Keratinocyte (primary cell): ENCODE results near the gene MYEF2. TPM values are rescaled to one million over a fixed set of nuclear protein-coding genes. Genes with fewer than 3 reads are reported as not detected.

Source experiments
- DNase-seq: peaks from one replicate; pipeline ENCODE4 v3.0.0-alpha.2; 2011; ENCODE audit warnings: low read depth, missing footprints, low spot score
- FAIRE-seq: peaks from 2 replicates; lab custom pipeline; 2011; peaks lifted over from hg19 to GRCh38; lab: Jason Lieb, UNC
- H2AFZ ChIP-seq: 2 replicates; pipeline ENCODE4 v1.6.0; 2012; ENCODE audit warnings: low read length, control low read depth, inconsistent platforms; ENCODE audit not compliant: control insufficient read depth
- H3K27ac ChIP-seq: 2 replicates; pipeline ENCODE4 v1.5.1; 2011; ENCODE audit warnings: low read length; ENCODE audit not compliant: control insufficient read depth, insufficient read depth
- H3K27me3 ChIP-seq: 3 replicates; pipeline ENCODE4 v1.6.0; 2011; ENCODE audit warnings: low read length; ENCODE audit not compliant: control insufficient read depth, insufficient read depth; ENCODE audit errors: extremely low read depth
- H3K36me3 ChIP-seq, 2 experiments: 2 replicates in 1 of 2; 3 replicates in 1 of 2; pipeline ENCODE4 v1.5.1; 2011; ENCODE audit warnings: low read length in 2 of 2, mild to moderate bottlenecking in 1 of 2; ENCODE audit not compliant: control insufficient read depth in 2 of 2, insufficient read depth in 2 of 2; ENCODE audit errors: extremely low read depth in 1 of 2
- H3K4me1 ChIP-seq: 3 replicates; pipeline ENCODE4 v1.5.1; 2011; ENCODE audit warnings: low read length; ENCODE audit not compliant: control insufficient read depth, insufficient read depth; ENCODE audit errors: extremely low read depth
- H3K4me2 ChIP-seq: 3 replicates; pipeline ENCODE4 v1.6.0; 2011; ENCODE audit warnings: low read depth, low read length; ENCODE audit not compliant: control insufficient read depth, insufficient read depth; ENCODE audit errors: extremely low read depth
- H3K4me3 ChIP-seq, 3 experiments: fragments of 200-600 bp in 1 of 3; sonication (generic) in 1 of 3; 2 replicates in 2 of 3; 3 replicates in 1 of 3; pipeline ENCODE4 v1.5.1; 2011 to 2016; ENCODE audit warnings: low read length in 3 of 3, mild to moderate bottlenecking in 3 of 3, control low read depth in 2 of 3, inconsistent platforms in 1 of 3, low read depth in 1 of 3, mixed read lengths in 1 of 3, mixed run types in 1 of 3, moderate library complexity in 1 of 3; ENCODE audit not compliant: control insufficient read depth in 2 of 3, insufficient read depth in 2 of 3; ENCODE audit errors: extremely low read depth in 1 of 3
- H3K79me2 ChIP-seq: 2 replicates; pipeline ENCODE4 v1.6.0; 2012; ENCODE audit warnings: low read length; ENCODE audit not compliant: control insufficient read depth, insufficient read depth
- H3K9ac ChIP-seq: 3 replicates; pipeline ENCODE4 v1.6.0; 2011; ENCODE audit warnings: low read length; ENCODE audit not compliant: control insufficient read depth, insufficient read depth; ENCODE audit errors: extremely low read depth
- H3K9me1 ChIP-seq: 3 replicates; pipeline ENCODE4 v1.6.0; 2011; ENCODE audit warnings: low read length; ENCODE audit not compliant: control insufficient read depth, insufficient read depth; ENCODE audit errors: extremely low read depth
- H3K9me3 ChIP-seq: 2 replicates; pipeline ENCODE4 v1.5.1; 2012; ENCODE audit warnings: low read depth, low read length; ENCODE audit not compliant: control insufficient read depth
- H4K20me1 ChIP-seq: 3 replicates; pipeline ENCODE4 v1.6.0; 2011; ENCODE audit warnings: low read length; ENCODE audit not compliant: control insufficient read depth, insufficient read depth; ENCODE audit errors: extremely low read depth
- EZH2 ChIP-seq: IDR thresholded peaks from one replicate; pipeline ENCODE4 v1.6.1; 2012; ENCODE audit warnings: inconsistent platforms, mild to moderate bottlenecking, low read length, moderate library complexity
- dilution Hi-C: fragments of 300-500 bp; cut with MboI; formaldehyde crosslinking; loops from one replicate; pipeline ENCODE4 v1.7.0; 2020; ENCODE audit warnings: low sequenced_read_pairs; ENCODE audit not compliant: extremely low pct_ligation_motif_present
- polyA plus RNA-seq, 5 experiments: library from polyadenylated mRNA; depleted of rRNA in 3 of 5; stranded (reverse) in 3 of 5; stranded (forward) in 1 of 5; unstranded in 1 of 5; fragments of >200 nt; gene quantifications; 1 replicate in 1 of 5; 2 replicates in 3 of 5; 3 replicates in 1 of 5; pipeline versions ENCODE4 v1.2.1 to v1.2.3, GENCODE V29; 2011 to 2012; ENCODE audit warnings: missing spikeins in 2 of 5, low read depth in 1 of 5, low replicate concordance in 1 of 5
- TF ChIP-seq, protein P1 (sequence below), 3 experiments: IDR thresholded peaks in 1 of 3; conservative IDR thresholded peaks in 1 of 3; optimal IDR thresholded peaks in 1 of 3; 2 replicates in 2 of 3; 3 replicates in 1 of 3; pipeline versions ENCODE3 to v1.5.1; 2011; ENCODE audit warnings: low read length in 3 of 3, mild to moderate bottlenecking in 3 of 3, moderate library complexity in 2 of 3, control low read depth in 1 of 3, inconsistent platforms in 1 of 3; ENCODE audit not compliant: insufficient read depth in 2 of 3; ENCODE audit errors: extremely low read depth in 1 of 3

The MYEF2 gene
- polyA plus RNA-seq, 1 donor (not counting 4 experiments of a cell fraction or from before 2014, with no cell fraction given) = 2.8 TPM

GRCh38 chr15:48120745-48121144 is 57.4 kb downstream of the MYEF2 start, which contains the start of gene SLC24A5:
TSS of gene SLC24A5 (plus strand) at chr15:48120990. CDS start at chr15:48121045, 55 bp downstream.
- no peak for FAIRE-seq
- H3K9me3 ChIP-seq = no peaks in the 10 kb centered on the region
- no peaks in the 10 kb centered on the region for H3K9me1 ChIP-seq

GRCh38 chr15:48119277-48119676 is 58.8 kb downstream of the MYEF2 start:
- Histone ChIP-seq H3K9me1 (no peaks in the 10 kb centered on the region), H3K9me3 (no peaks in the 10 kb centered on the region), H2AFZ (no peak overlapping the region), H3K27ac (no peak overlapping the region), H3K27me3 (no peaks in the 10 kb centered on the region), H3K36me3 (no peaks in the 10 kb centered on the region), H4K20me1 (no peaks in the 10 kb centered on the region), H3K4me3 (no peak overlapping the region), H3K79me2 (no peaks in the 10 kb centered on the region), H3K4me1 (no peaks in the 10 kb centered on the region), H3K4me2 (no peak overlapping the region), H3K9ac (no peak overlapping the region)
- dilution Hi-C loops = no loop called here
- no peak for TF ChIP-seq EZH2
- no peak for FAIRE-seq
- DNase-seq = no peak

More at GRCh38 chr15:48120745-48121144, 57.4 kb downstream of the MYEF2 start, which contains the start of gene SLC24A5:
- no peak for DNase-seq
- no peaks in the 10 kb centered on the region for H3K36me3 ChIP-seq
- no peak within 1 kb of the TSS for H3K27ac ChIP-seq
- H3K4me1 ChIP-seq = no peaks in the 10 kb centered on the region
- no peak for TF ChIP-seq EZH2
- TF ChIP-seq, protein P1, sequence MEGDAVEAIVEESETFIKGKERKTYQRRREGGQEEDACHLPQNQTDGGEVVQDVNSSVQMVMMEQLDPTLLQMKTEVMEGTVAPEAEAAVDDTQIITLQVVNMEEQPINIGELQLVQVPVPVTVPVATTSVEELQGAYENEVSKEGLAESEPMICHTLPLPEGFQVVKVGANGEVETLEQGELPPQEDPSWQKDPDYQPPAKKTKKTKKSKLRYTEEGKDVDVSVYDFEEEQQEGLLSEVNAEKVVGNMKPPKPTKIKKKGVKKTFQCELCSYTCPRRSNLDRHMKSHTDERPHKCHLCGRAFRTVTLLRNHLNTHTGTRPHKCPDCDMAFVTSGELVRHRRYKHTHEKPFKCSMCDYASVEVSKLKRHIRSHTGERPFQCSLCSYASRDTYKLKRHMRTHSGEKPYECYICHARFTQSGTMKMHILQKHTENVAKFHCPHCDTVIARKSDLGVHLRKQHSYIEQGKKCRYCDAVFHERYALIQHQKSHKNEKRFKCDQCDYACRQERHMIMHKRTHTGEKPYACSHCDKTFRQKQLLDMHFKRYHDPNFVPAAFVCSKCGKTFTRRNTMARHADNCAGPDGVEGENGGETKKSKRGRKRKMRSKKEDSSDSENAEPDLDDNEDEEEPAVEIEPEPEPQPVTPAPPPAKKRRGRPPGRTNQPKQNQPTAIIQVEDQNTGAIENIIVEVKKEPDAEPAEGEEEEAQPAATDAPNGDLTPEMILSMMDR (optimal IDR thresholded peaks at IDR 0.05 in 1 of 3, IDR thresholded peaks at IDR 0.05 in 1 of 3, conservative IDR thresholded peaks at IDR 0.05 in 1 of 3; ENCODE audit: extremely low read depth in 1 of 3, insufficient read depth in 2 of 3, low read length in 3 of 3) = no peak
- dilution Hi-C loops = no loop called here
- no peak within 1 kb of the TSS for H3K4me3 ChIP-seq
- H4K20me1 ChIP-seq = no peaks in the 10 kb centered on the region
- H3K79me2 ChIP-seq = no peaks in the 10 kb centered on the region
- no peaks in the 10 kb centered on the region for H3K27me3 ChIP-seq
- H2AFZ ChIP-seq = peak within 1 kb of the TSS; percentile 13
- no peak within 1 kb of the TSS for H3K9ac ChIP-seq
- H3K4me2 ChIP-seq = no peak within 1 kb of the TSS

GRCh38 chr15:48112242-48112641 is 65.9 kb downstream of the MYEF2 start:
- TF ChIP-seq, protein P1 (optimal IDR thresholded peaks at IDR 0.05 in 1 of 3, IDR thresholded peaks at IDR 0.05 in 1 of 3, conservative IDR thresholded peaks at IDR 0.05 in 1 of 3; ENCODE audit: extremely low read depth in 1 of 3, insufficient read depth in 2 of 3, low read length in 3 of 3) = peak; percentile 54 to 85 (median 72)
- no peak for TF ChIP-seq EZH2
- H3K27ac ChIP-seq = no peak overlapping the region
- peak; percentile 51 for FAIRE-seq
- H3K4me3 ChIP-seq = no peak overlapping the region
- H3K4me2 ChIP-seq = no peak overlapping the region
- H3K4me1 ChIP-seq = no peaks in the 10 kb centered on the region
- H3K27me3 ChIP-seq = no peaks in the 10 kb centered on the region
- no peaks in the 10 kb centered on the region for H3K9me1 ChIP-seq
- no peaks in the 10 kb centered on the region for H4K20me1 ChIP-seq
- H3K9ac ChIP-seq = no peak overlapping the region
- no peak for DNase-seq
- no peaks in the 10 kb centered on the region for H3K9me3 ChIP-seq
- no peak overlapping the region for H2AFZ ChIP-seq
- H3K36me3 ChIP-seq = no peaks in the 10 kb centered on the region
- H3K79me2 ChIP-seq = no peaks in the 10 kb centered on the region
- dilution Hi-C loops = no loop called here
